Activated naive CD4-positive, alpha-beta T cell treated with Interleukin-2 at 50 U/mL for 16 hours (primary cell): ENCODE results near the gene SCN1B.

ENCODE experiments used
- DNase-seq: peaks from one replicate; pipeline ENCODE4 v3.0.0-alpha.2; 2020

The SCN1B gene

GRCh38 chr19:35079826-35080225 lies 49.6 kb downstream of the SCN1B start:
- no peak for DNase-seq

GRCh38 chr19:35080613-35081170 lies 50.4 kb downstream of the SCN1B start:
- DNase-seq, result no peak

- DNase-seq, result no peak
Observed at GRCh38 chr19:35081201-35081600, 50.9 kb downstream of the SCN1B start.

GRCh38 chr19:35083691-35084508 lies 53.6 kb downstream of the SCN1B start:
- no peak for DNase-seq

- no peak for DNase-seq
Observed at GRCh38 chr19:35084509-35084762, 54.2 kb downstream of the SCN1B start.

- DNase-seq, result no peak
Observed at GRCh38 chr19:35085947-35086346, 55.7 kb downstream of the SCN1B start.

GRCh38 chr19:35086455-35086854 lies 56.2 kb downstream of the SCN1B start:
- no peak for DNase-seq

GRCh38 chr19:35087393-35087792 lies 57.1 kb downstream of the SCN1B start:
- no peak for DNase-seq

GRCh38 chr19:35088131-35088913 lies 58.1 kb downstream of the SCN1B start:
- DNase-seq, result no peak

- DNase-seq, result no peak
Observed at GRCh38 chr19:35089554-35089953, 59.3 kb downstream of the SCN1B start.
